GM12801 (cell line): ENCODE data around the gene CNTNAP2.

ENCODE experiments used
- TF ChIP-seq, protein P1 (sequence below): IDR thresholded peaks from one replicate; pipeline ENCODE4 v1.5.1; 2011; ENCODE audit warnings: control low read depth; ENCODE audit not compliant: insufficient read length; ENCODE audit errors: extremely low read depth

The CNTNAP2 gene

DNA sequence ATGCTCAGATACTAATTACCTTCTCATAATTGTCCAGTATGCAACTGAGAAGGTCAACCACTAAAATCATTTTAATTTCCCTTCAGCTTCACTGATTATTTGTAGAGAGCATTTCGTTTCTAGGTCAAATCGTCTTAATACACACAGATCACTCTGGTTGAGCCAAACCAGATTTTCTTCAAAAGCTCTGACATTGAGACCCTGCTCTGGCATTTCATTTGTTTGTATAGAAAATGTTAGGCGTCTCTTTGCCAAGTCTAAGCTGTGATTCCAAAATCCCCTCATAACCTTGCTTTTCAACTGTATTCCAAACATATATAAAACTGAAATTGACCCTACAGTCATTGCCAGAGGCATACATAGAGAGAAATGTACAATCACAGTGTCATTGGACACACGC lies 520.0 kb downstream of the CNTNAP2 start:
- TF ChIP-seq, protein P1, sequence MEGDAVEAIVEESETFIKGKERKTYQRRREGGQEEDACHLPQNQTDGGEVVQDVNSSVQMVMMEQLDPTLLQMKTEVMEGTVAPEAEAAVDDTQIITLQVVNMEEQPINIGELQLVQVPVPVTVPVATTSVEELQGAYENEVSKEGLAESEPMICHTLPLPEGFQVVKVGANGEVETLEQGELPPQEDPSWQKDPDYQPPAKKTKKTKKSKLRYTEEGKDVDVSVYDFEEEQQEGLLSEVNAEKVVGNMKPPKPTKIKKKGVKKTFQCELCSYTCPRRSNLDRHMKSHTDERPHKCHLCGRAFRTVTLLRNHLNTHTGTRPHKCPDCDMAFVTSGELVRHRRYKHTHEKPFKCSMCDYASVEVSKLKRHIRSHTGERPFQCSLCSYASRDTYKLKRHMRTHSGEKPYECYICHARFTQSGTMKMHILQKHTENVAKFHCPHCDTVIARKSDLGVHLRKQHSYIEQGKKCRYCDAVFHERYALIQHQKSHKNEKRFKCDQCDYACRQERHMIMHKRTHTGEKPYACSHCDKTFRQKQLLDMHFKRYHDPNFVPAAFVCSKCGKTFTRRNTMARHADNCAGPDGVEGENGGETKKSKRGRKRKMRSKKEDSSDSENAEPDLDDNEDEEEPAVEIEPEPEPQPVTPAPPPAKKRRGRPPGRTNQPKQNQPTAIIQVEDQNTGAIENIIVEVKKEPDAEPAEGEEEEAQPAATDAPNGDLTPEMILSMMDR = no peak

DNA sequence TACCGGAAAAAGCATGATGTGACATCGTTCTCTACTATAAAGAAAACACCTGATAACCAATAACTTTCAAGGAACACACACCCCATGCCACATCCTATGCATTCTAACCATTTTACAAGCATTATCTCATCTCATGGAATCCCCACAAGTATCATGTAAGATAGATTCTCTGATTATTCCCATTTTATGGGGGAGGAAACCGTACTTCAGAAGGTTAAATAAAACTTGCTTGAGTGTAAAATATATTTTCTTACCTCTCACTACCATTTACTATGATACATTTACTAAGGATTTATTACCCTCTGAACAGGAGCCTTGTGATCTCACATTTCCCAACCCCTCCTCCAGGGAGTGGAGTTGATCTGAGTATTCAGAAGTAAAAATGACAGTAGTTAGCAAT lies 522.7 kb downstream of the CNTNAP2 start:
- TF ChIP-seq, protein P1 = no peak

DNA sequence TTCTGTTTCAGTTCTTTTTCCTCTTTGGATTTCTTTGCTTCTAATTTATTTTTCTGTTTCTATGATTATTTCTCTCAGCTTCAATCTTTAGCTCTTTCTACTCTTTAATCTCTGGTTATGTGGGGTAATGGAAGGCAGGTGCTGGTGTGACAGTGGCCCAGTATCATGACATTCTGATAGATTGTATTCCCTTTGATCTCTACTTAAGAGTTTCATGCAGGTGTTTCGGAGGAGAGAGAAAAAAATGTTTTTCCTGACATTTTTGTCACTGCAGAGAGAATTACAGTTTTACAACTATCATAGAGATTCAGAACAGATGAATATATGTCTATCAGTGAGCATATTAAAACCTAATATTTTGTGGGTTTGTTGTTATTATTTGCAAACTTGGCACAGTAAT lies 524.9 kb downstream of the CNTNAP2 start:
- TF ChIP-seq, protein P1 = no peak

DNA sequence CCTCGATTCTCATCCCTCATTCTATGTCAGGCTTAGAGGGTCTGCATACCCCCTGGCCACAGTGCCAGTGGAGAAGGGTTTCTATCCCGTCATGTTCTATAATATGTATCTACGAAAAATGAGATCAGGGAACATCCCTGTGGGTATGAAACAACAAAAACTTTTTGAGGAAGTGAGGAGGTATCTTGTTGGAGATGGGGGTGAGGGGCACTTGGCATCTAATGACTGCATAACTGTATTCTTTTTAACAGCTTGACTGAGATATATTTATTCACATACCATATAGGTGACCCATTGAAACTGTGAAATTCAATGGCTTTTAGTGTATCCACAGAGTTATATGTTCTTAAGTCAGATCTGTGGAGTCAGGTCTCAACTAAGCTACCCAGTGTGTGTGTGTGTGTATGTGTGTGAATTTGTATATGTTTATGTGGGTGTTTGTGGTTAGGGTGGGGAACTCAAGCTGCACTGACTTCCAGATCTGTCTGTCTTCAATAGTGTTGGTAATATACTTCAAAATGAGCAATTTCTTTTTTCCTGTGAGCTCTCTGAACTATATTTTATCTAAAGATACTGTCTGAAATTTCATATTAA lies 528.9 kb downstream of the CNTNAP2 start:
- TF ChIP-seq, protein P1 = no peak

DNA sequence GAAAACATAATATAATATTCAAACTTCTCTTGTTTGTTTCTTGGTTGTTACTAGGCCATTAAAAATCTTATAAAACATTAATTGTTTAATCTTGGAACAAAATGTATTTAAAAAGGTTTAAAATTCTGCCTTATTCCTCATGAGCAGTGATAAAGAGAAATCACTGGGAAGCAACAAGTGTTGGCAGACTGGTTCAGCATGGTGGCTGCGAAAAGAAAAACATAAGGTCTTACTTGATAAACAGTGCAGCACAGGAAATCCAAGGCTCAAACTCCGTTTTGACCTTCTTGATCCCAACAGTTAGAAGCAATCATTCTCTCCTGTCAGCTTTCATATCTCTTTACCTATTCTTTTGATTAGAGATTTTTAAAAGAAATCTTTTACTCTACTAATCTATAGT lies 530.8 kb downstream of the CNTNAP2 start:
- TF ChIP-seq, protein P1 = no peak

DNA sequence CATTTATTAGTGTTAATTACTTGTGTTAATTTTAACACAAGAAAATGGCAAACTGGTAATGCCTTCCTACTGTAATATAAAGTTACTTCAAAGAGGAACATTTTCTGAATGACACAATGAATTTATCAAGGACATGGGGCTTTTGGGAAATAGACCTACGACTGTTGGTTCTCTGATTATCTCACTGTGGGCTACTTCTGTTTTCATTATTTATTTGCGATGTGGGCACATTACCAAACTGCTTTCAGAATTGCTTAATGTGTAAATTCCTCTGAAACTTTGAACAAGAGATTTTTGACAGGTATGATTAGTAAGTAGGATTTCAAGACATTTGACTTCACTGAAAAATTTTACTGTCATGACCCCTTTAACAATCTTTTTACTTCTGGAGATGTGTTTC lies 535.6 kb downstream of the CNTNAP2 start:
- TF ChIP-seq, protein P1 = no peak

DNA sequence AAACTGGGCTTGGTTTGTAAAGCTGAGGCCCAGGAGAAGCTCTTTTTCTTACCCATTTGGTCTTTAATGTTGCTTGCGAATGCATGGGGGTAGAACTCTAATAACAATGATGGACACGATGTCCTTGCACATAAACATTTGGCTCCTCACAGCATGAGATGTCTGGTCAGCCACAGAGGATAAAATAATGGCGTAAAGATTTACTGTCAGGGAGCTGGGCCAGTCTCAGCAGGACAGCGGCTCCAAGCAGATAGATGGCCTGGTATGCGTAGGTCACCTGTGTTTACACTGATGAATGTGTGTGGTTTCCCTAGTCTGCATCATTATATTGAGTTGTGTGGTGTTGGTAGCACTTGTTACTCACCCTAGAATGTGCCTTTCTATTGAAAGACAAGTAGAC lies 537.4 kb downstream of the CNTNAP2 start:
- TF ChIP-seq, protein P1 = no peak
